Neutrophil (primary cell): ENCODE data around the gene HMGCLL1.

Experiments
- H3K27ac ChIP-seq: fragments of 200-600 bp; sonication (generic); 2 replicates; pipeline ENCODE4 v1.5.1; 2016; ENCODE audit warnings: mild to moderate bottlenecking, moderate library complexity
- H3K27me3 ChIP-seq: fragments of 200-600 bp; sonication (generic); 2 replicates; pipeline ENCODE4 v1.6.0; 2016; ENCODE audit warnings: mild to moderate bottlenecking
- H3K36me3 ChIP-seq: fragments of 200-600 bp; sonication (generic); 2 replicates; pipeline ENCODE4 v1.5.1; 2017
- H3K4me1 ChIP-seq, 2 experiments: fragments of 200-600 bp in 1 of 2; sonication (generic) in 1 of 2; 1 replicate in 1 of 2; 2 replicates in 1 of 2; pipeline versions ENCODE4 v1.5.1 to v1.6.1; 2013 to 2016; ENCODE audit warnings: low read depth in 1 of 2, low read length in 1 of 2, mild to moderate bottlenecking in 1 of 2, moderate library complexity in 1 of 2; ENCODE audit not compliant: control insufficient read depth in 1 of 2, insufficient read depth in 1 of 2
- H3K4me3 ChIP-seq, 2 experiments: fragments of 200-600 bp in 1 of 2; sonication (generic) in 1 of 2; 1 replicate in 1 of 2; 2 replicates in 1 of 2; pipeline ENCODE4 v1.5.1; 2013 to 2016; ENCODE audit warnings: low read depth in 1 of 2, low read length in 1 of 2, mild to moderate bottlenecking in 1 of 2, moderate library complexity in 1 of 2
- H3K9me3 ChIP-seq: fragments of 200-600 bp; sonication (generic); 2 replicates; pipeline ENCODE4 v1.5.1; 2016
- TF ChIP-seq, protein P1 (sequence below): fragments of 200-600 bp; sonication (generic); IDR thresholded peaks from 2 replicates; pipeline ENCODE4 v1.5.1; 2016; ENCODE audit warnings: antibody characterized with exemption

The HMGCLL1 gene

DNA sequence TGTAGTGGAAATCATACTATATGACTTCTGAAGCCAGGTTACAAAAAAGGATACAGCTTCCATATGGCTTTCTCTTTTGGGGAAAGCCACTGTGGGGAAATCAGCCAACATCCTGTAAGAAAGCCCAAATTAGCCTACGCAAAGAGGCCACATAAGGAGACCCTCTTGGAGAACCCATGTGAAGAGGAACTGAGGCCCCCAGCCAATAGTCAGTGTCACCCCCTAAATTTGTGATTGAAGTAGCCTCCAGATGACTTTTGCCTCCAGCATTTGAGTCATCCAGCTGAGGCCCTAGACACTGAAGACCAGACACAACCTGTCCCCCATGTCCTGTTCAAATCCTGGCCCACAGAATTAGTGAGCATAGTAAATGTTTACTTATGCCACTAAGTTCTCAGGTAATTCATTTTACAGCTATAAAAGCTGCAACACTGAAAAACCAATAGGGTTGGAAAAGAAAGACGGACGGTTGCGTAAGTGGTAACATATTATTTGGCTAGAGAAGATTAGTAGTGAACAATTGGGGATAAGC, 60.4 kb downstream of the HMGCLL1 start:
- Histone ChIP-seq H3K4me1 (no peaks in the 10 kb centered on the region), H3K36me3 (no peaks in the 10 kb centered on the region), H3K27me3 (no peaks in the 10 kb centered on the region), H3K27ac (no peak overlapping the region), H3K9me3 (no peaks in the 10 kb centered on the region), H3K4me3 (no peak overlapping the region)
- TF ChIP-seq, protein P1, sequence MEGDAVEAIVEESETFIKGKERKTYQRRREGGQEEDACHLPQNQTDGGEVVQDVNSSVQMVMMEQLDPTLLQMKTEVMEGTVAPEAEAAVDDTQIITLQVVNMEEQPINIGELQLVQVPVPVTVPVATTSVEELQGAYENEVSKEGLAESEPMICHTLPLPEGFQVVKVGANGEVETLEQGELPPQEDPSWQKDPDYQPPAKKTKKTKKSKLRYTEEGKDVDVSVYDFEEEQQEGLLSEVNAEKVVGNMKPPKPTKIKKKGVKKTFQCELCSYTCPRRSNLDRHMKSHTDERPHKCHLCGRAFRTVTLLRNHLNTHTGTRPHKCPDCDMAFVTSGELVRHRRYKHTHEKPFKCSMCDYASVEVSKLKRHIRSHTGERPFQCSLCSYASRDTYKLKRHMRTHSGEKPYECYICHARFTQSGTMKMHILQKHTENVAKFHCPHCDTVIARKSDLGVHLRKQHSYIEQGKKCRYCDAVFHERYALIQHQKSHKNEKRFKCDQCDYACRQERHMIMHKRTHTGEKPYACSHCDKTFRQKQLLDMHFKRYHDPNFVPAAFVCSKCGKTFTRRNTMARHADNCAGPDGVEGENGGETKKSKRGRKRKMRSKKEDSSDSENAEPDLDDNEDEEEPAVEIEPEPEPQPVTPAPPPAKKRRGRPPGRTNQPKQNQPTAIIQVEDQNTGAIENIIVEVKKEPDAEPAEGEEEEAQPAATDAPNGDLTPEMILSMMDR, result no peak

DNA sequence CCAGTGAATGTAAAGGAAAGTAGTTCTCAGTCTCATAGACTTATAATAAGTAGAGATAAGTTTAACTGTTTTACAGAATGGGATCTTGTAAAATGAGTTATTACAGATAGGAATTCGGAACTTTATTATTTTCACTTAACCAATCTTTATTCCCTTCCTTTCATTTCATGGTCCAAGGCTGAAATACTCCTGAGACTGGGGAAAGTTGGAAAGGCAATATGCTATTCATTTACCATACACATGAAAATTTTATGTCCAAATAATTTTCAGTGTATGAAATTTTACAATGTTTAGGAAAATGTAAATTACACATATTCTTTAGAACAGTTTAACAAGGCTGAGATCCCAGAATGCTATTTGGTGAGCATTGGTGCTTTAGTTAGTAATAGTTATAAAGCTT, 62.3 kb downstream of the HMGCLL1 start:
- TF ChIP-seq, protein P1, result no peak
- Histone ChIP-seq H3K4me1 (no peaks in the 10 kb centered on the region), H3K27me3 (no peaks in the 10 kb centered on the region), H3K36me3 (no peaks in the 10 kb centered on the region), H3K27ac (no peak overlapping the region), H3K4me3 (no peak overlapping the region), H3K9me3 (no peaks in the 10 kb centered on the region)

DNA sequence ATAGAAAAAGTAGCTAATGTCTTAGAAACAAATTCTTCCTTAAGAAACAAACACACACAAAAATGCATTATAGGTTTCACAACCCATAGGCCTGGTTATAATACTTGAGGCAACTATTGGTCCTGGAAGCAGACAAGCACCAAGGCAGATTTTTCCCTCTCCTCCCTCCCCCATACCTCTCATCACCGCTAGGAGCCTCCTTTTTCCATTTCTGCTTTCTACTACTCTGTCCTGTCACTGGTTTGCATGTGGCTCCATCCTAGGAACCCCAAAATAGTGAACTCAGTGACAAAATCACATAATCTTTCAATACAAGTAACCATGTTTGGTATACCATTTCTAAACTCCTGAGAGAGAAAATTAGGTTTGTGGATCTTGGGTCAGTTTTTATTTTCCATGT, 66.1 kb downstream of the HMGCLL1 start:
- Histone ChIP-seq H3K27ac (no peak overlapping the region), H3K4me3 (no peak overlapping the region), H3K9me3 (no peaks in the 10 kb centered on the region), H3K4me1 (no peaks in the 10 kb centered on the region), H3K27me3 (no peaks in the 10 kb centered on the region), H3K36me3 (no peaks in the 10 kb centered on the region)
- TF ChIP-seq, protein P1, result no peak

DNA sequence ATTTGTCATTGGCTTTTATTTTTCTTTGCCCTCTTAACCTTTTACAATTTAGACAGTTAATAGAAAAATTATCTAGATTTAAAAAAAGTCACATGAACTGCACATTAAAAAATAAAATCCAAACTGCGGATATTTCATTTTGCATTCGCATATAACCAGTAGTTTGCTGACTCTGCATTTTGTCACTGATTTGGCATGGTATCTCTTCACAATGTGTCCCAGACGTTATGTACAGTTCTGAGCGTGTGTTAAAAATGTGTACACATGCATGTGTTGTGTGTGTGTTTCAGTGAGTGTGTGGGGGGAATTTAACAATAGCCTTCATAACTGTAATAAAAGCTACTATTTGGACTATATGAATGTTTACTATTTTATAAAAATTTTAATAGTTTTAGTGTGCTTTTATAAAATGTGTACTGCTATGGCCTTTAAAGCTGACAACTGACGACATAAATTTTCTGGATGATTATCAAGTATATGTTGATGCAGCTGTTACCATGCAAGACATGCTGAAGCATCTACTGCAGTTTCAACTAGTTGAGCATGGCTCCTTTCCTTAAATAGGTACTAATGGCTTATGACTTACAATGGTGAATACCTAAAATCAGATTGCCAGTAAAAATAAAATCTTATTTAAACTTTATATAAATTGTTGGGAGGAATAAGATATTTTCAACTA, 67.7 kb downstream of the HMGCLL1 start:
- Histone ChIP-seq H3K9me3 (no peaks in the 10 kb centered on the region), H3K4me1 (no peaks in the 10 kb centered on the region), H3K36me3 (no peaks in the 10 kb centered on the region), H3K4me3 (no peak overlapping the region), H3K27me3 (no peaks in the 10 kb centered on the region), H3K27ac (no peak overlapping the region)
- TF ChIP-seq, protein P1, result no peak

DNA sequence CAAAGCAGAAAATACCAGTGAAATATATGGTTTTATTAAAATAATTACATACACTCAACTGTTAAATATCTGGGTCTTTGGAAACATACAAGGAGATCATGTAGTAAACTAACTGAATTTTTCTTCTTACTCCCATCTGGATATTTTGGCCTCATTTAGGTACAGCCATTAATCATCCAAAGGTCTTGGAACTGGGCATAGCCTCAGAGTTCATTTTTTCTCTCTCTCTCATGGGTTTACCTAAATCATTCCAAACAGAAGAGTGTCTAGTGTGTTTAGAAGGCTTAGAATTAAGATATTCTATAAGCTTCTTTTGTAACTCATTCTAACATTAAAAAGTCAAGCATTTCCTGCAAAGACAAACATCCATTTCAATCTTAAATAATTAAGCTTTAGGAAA, 79.4 kb downstream of the HMGCLL1 start:
- no peak overlapping the region for H3K4me3 ChIP-seq
- H3K27ac ChIP-seq, result no peak overlapping the region
- H3K9me3 ChIP-seq, result no peaks in the 10 kb centered on the region
- H3K36me3 ChIP-seq, result no peaks in the 10 kb centered on the region
- TF ChIP-seq, protein P1, result no peak
- H3K4me1 ChIP-seq, result no peaks in the 10 kb centered on the region
- no peaks in the 10 kb centered on the region for H3K27me3 ChIP-seq
